MM.1S (cell line): ENCODE results near the gene OR51G2.
"Not testable (repeated sequence)": the region's sequence is repeated elsewhere in the genome, so short reads cannot be mapped to it uniquely, and the experiment has no call there.

Experiments
- DNase-seq: peaks from one replicate; pipeline ENCODE4 v3.0.0-alpha.2; 2015
- H2AFZ ChIP-seq: fragments of 300-600 bp; sonication (generic); 2 replicates; pipeline ENCODE4 v1.6.0; 2016; ENCODE audit warnings: antibody characterized with exemption, low read length
- H3F3A ChIP-seq: fragments of 300-600 bp; sonication (generic); 2 replicates; pipeline ENCODE4 v1.6.1; 2016; ENCODE audit warnings: mild to moderate bottlenecking, antibody characterized with exemption, low read length, moderate library complexity, mixed read lengths; ENCODE audit not compliant: insufficient read depth
- H3K27ac ChIP-seq: fragments of 300-600 bp; sonication (generic); 2 replicates; pipeline ENCODE4 v1.5.1; 2016; ENCODE audit warnings: mild to moderate bottlenecking, low read length
- H3K27me3 ChIP-seq: fragments of 300-600 bp; sonication (generic); replicated peaks from 2 replicates; pipeline ENCODE4 v1.6.0; 2016; ENCODE audit warnings: low read length; ENCODE audit not compliant: insufficient read depth
- H3K36me3 ChIP-seq: fragments of 300-600 bp; sonication (generic); replicated peaks from 2 replicates; pipeline ENCODE4 v1.6.1; 2016; ENCODE audit warnings: mild to moderate bottlenecking, low read length, mixed read lengths; ENCODE audit not compliant: insufficient read depth
- H3K4me1 ChIP-seq: fragments of 300-600 bp; sonication (generic); 2 replicates; pipeline ENCODE4 v1.6.1; 2016; ENCODE audit warnings: low read length, mixed read lengths
- H3K4me2 ChIP-seq: fragments of 300-600 bp; sonication (generic); 2 replicates; pipeline ENCODE4 v1.6.0; 2016; ENCODE audit warnings: low read depth, low read length
- H3K4me3 ChIP-seq: fragments of 300-600 bp; sonication (generic); 2 replicates; pipeline ENCODE4 v1.5.1; 2016; ENCODE audit warnings: low read length, mixed read lengths
- H3K79me2 ChIP-seq: fragments of 300-600 bp; sonication (generic); 2 replicates; pipeline ENCODE4 v1.6.1; 2016; ENCODE audit warnings: mixed run types, low read length, mixed read lengths
- H3K9ac ChIP-seq: fragments of 300-600 bp; sonication (generic); 2 replicates; pipeline ENCODE4 v1.6.1; 2016; ENCODE audit warnings: low read length, mixed read lengths
- H3K9me2 ChIP-seq: fragments of 300-600 bp; sonication (generic); replicated peaks from 2 replicates; pipeline ENCODE4 v1.6.1; 2016; ENCODE audit warnings: mild to moderate bottlenecking, low read length, mixed read lengths; ENCODE audit not compliant: insufficient read depth
- H3K9me3 ChIP-seq: fragments of 300-600 bp; sonication (generic); replicated peaks from 2 replicates; pipeline ENCODE4 v1.6.1; 2016; ENCODE audit warnings: mild to moderate bottlenecking, low read length, mixed read lengths; ENCODE audit not compliant: insufficient read depth
- H4K20me1 ChIP-seq: fragments of 300-600 bp; sonication (generic); 2 replicates; pipeline ENCODE4 v1.6.1; 2016; ENCODE audit warnings: mild to moderate bottlenecking, low read length, moderate library complexity, mixed read lengths; ENCODE audit not compliant: insufficient read depth
- EZH2 ChIP-seq: fragments of 300-600 bp; sonication (generic); optimal IDR thresholded peaks from 2 replicates; pipeline ENCODE3; 2017; ENCODE audit warnings: low read depth, mild to moderate bottlenecking, antibody characterized with exemption, low read length, mixed read lengths
- EZH2phosphoT487 ChIP-seq: fragments of 300-600 bp; sonication (generic); IDR thresholded peaks from 2 replicates; pipeline ENCODE4 v1.6.1; 2018; ENCODE audit warnings: antibody characterized with exemption, low read length
- TF ChIP-seq, protein P1 (sequence below): fragments of 300-600 bp; sonication (generic); IDR thresholded peaks from 2 replicates; pipeline ENCODE4 v1.5.1; 2016; ENCODE audit warnings: antibody characterized with exemption, low read length, mixed read lengths

OR51G2 gene

DNA sequence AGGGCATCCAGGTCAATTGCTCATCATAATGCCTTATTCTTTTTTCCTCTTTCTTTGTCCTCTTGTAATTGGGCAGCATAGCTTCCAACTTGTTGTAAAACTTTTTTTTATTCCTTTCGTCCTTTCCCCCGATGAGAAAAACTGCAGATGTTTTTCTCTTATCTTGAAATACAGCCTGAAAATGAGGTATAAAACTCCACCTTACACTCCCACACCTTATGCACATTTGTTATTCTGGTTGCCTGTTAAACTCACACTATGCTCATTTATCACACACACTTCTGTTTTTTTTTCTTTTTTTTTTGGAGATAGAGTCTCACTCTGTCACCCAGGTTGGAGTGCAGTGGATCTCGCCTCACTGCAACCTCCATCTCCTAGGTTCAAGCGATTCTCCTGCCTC is 38.2 kb upstream of the OR51G2 start:
- Histone ChIP-seq H3K4me1 (no peaks in the 10 kb centered on the region), H3K9me3 (no peaks in the 10 kb centered on the region), H3K4me3 (no peak overlapping the region), H3K36me3 (no peaks in the 10 kb centered on the region), H3K4me2 (no peak overlapping the region), H3K9ac (no peak overlapping the region), H3K79me2 (no peaks in the 10 kb centered on the region), H3K9me2 (no peaks in the 10 kb centered on the region), H3F3A (no peaks in the 10 kb centered on the region), H4K20me1 (no peaks in the 10 kb centered on the region), H3K27ac (no peak overlapping the region), H2AFZ (no peak overlapping the region), H3K27me3 (no peaks in the 10 kb centered on the region)
- TF ChIP-seq EZH2phosphoT487 (no peak), EZH2 (no peak)
- TF ChIP-seq, protein P1, sequence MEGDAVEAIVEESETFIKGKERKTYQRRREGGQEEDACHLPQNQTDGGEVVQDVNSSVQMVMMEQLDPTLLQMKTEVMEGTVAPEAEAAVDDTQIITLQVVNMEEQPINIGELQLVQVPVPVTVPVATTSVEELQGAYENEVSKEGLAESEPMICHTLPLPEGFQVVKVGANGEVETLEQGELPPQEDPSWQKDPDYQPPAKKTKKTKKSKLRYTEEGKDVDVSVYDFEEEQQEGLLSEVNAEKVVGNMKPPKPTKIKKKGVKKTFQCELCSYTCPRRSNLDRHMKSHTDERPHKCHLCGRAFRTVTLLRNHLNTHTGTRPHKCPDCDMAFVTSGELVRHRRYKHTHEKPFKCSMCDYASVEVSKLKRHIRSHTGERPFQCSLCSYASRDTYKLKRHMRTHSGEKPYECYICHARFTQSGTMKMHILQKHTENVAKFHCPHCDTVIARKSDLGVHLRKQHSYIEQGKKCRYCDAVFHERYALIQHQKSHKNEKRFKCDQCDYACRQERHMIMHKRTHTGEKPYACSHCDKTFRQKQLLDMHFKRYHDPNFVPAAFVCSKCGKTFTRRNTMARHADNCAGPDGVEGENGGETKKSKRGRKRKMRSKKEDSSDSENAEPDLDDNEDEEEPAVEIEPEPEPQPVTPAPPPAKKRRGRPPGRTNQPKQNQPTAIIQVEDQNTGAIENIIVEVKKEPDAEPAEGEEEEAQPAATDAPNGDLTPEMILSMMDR: no peak
- no peak for DNase-seq

DNA sequence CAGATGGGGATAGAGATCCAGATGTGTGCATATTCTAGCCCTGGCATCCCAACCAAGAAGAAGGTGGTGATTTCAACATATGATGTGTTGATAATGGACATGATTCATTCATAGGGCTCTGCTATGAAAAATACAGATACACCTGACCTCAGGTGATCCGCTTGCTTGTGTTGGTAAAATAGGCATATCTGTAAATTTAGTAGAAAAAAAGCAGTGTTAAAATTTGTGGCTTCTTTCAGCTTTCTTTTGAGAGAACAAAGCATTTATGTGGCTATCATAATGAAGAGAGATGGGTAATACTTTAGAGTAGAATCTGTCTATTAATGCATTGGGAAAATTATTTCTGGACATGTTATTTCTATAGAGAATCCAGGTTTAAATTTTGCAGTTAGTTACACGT is 36.5 kb upstream of the OR51G2 start, which contains the start of gene OR51A2:
Gene OR51A2, minus strand, starts transcription at position 101 of the 400 bp plus-strand sequence. Its CDS starts 0 bp downstream, at position 101.
- H3K4me2 ChIP-seq, H3K4me3 ChIP-seq, H3K36me3 ChIP-seq, H3K27me3 ChIP-seq, H3K27ac ChIP-seq, H3K9me3 ChIP-seq, H3K9ac ChIP-seq, H4K20me1 ChIP-seq, H3K9me2 ChIP-seq, DNase-seq, H3F3A ChIP-seq, H3K4me1 ChIP-seq, H2AFZ ChIP-seq, H3K79me2 ChIP-seq: not testable (repeated sequence)

DNA sequence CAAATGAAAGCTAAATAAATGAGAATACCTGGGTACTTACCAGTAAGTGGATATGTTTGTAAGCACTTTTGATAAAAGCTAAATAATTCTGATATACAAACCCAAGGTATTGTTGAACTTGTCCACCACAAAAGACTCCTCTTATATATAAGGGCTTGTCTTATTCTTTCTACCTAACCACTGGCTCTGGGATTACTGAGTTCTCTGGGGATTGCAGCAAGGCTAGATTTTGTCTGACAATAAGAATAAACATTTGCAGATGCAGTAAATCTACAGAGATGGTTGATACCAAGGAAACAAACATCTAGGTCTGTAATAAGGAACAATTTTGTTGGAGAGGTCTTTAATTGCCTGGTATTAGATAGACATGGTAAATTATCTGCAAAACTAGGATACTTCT is 28.4 kb upstream of the OR51G2 start, which contains the start of gene OR51A4:
Gene OR51A4, minus strand, starts transcription at position 101 of the 400 bp plus-strand sequence. CDS start 505 bp downstream, outside the sequence.
- DNase-seq: no peak
- no peak for TF ChIP-seq EZH2phosphoT487
- no peak for TF ChIP-seq EZH2
- TF ChIP-seq, protein P1: no peak
- H3K9me3 ChIP-seq: no peaks in the 10 kb centered on the region
- H3F3A ChIP-seq: no peaks in the 10 kb centered on the region
- H3K27me3 ChIP-seq: no peaks in the 10 kb centered on the region
- H3K4me1 ChIP-seq: no peaks in the 10 kb centered on the region
- no peaks in the 10 kb centered on the region for H4K20me1 ChIP-seq
- no peak within 1 kb of the TSS for H3K4me3 ChIP-seq
- no peaks in the 10 kb centered on the region for H3K79me2 ChIP-seq
- no peaks in the 10 kb centered on the region for H3K36me3 ChIP-seq
- H3K27ac ChIP-seq: no peak within 1 kb of the TSS
- no peak within 1 kb of the TSS for H3K9ac ChIP-seq
- no peak within 1 kb of the TSS for H3K4me2 ChIP-seq
- H2AFZ ChIP-seq: no peak within 1 kb of the TSS
- no peaks in the 10 kb centered on the region for H3K9me2 ChIP-seq

DNA sequence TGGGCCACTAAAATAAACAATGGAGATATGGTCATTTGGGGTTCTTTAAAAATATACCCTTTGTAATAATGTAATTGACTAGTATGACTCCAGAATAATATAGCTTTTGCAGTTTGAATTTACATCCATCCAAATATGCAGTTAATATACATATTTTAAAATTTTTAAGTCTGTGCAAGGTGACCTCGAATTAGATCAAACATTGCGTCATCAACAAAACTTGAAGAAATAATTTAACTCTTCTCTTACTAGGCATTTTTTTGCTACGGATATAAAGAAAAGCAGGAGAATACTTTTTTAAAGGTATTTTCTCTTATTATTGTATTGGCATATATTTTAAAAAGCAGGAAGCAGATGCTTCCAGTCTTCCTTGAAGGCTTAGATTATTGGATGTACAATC is 17.6 kb upstream of the OR51G2 start:
- Histone ChIP-seq H3K27ac (no peak overlapping the region), H3K27me3 (no peaks in the 10 kb centered on the region), H4K20me1 (no peaks in the 10 kb centered on the region), H3K4me3 (no peak overlapping the region), H3F3A (no peaks in the 10 kb centered on the region), H2AFZ (no peak overlapping the region), H3K9me3 (no peaks in the 10 kb centered on the region), H3K9me2 (no peaks in the 10 kb centered on the region), H3K36me3 (no peaks in the 10 kb centered on the region), H3K4me2 (no peak overlapping the region), H3K4me1 (no peaks in the 10 kb centered on the region), H3K79me2 (no peaks in the 10 kb centered on the region), H3K9ac (no peak overlapping the region)
- TF ChIP-seq, protein P1: no peak
- TF ChIP-seq EZH2phosphoT487 (no peak), EZH2 (no peak)
- DNase-seq: no peak
